ENCODE measurements around the gene SHISA9.

SHISA9 gene

DNA sequence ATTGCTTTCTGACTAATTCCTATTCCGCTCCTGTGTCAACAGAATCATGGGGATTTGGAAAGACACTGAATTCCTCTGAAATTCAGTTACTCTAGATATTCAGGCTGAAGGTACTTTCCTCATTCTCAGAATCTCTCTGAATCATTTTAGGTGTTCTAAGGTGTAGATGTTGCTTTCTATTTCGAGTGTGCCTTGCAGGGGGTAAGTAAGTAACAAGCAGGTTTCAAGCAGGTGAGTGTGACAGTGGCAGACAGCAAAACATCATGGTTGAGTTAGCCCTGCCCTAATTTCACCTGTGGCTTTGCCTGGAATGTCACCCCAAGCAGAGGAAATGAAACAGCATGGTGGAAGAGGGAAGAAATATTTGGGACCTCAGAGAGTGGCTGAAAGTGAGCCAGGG, 75.1 kb downstream of the SHISA9 start:
- H3K4me3 ChIP-seq (ENCODE audit: control insufficient read depth, low read depth, low read length), result no peak overlapping the region
- TF ChIP-seq, protein P1, sequence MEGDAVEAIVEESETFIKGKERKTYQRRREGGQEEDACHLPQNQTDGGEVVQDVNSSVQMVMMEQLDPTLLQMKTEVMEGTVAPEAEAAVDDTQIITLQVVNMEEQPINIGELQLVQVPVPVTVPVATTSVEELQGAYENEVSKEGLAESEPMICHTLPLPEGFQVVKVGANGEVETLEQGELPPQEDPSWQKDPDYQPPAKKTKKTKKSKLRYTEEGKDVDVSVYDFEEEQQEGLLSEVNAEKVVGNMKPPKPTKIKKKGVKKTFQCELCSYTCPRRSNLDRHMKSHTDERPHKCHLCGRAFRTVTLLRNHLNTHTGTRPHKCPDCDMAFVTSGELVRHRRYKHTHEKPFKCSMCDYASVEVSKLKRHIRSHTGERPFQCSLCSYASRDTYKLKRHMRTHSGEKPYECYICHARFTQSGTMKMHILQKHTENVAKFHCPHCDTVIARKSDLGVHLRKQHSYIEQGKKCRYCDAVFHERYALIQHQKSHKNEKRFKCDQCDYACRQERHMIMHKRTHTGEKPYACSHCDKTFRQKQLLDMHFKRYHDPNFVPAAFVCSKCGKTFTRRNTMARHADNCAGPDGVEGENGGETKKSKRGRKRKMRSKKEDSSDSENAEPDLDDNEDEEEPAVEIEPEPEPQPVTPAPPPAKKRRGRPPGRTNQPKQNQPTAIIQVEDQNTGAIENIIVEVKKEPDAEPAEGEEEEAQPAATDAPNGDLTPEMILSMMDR (IDR thresholded peaks at IDR 0.05; ENCODE audit: control insufficient read depth, insufficient read depth, low read depth, low read length, missing control alignments), result no peak
- DNase-seq (ENCODE audit: low read depth), result no peak

DNA sequence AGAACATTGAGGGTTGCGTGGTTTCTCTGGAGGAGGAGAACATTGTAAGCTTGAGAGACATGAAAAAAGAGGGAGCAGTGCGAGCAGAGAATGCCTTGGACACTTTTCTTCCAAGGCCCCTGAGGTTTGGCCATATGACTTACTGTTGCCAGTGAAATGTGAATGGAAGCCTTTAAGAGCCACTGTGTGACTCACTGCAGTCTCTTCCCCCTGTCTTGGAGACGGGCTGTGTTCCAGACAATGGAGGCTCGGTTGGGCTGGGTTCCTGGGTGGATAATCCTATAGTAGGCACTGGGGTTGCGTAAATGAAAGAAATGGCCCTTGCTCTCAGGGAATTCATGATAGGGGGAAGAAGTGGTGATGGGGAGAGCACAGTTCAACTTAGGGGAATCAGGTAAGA, 75.5 kb downstream of the SHISA9 start:
- DNase-seq (ENCODE audit: low read depth), result no peak
- TF ChIP-seq, protein P1 (IDR thresholded peaks at IDR 0.05; ENCODE audit: control insufficient read depth, insufficient read depth, low read depth, low read length, missing control alignments), result no peak
- no peak overlapping the region for H3K4me3 ChIP-seq (ENCODE audit: control insufficient read depth, low read depth, low read length)

DNA sequence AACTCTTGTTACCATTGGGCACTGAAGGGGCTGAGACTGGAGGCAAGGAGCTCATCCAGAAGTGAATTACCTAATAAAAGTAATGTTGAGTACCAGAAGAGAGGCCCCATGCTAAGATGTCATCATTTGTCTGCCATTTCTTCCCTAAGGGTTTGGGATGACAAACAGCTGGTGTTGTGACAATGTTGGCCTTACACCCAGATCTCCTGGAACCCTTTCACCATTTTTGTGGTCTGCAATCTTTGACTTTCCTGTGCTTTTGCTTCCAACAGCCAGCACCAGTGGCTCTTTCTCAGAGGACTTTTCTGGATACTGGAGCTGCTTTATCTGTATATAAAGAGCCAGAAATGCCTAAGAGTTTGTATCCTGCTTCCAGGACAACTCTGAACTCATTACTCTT, 84.1 kb downstream of the SHISA9 start:
- TF ChIP-seq, protein P1 (IDR thresholded peaks at IDR 0.05; ENCODE audit: control insufficient read depth, insufficient read depth, low read depth, low read length, missing control alignments), result no peak
- DNase-seq (ENCODE audit: low read depth), result no peak
- H3K4me3 ChIP-seq (ENCODE audit: control insufficient read depth, low read depth, low read length), result no peak overlapping the region

DNA sequence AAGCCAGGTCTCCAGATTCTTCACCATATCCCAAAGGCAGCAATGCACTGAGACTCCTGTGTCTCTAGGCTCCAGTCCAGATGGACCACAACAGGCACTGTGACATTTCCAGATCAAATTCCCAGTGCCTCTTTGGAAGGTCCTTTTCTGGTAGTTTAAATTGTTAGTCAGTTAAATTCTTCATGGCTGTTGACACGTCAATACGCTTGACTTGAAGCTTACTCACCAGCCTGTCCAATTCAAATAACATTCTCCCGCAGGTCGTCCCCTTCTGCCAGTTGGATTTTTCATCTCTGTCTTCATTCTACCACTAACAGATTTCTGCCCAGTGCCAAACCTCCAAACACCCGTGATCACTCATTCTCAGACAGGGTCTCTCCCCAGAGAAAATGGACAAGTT, 86.7 kb downstream of the SHISA9 start:
- DNase-seq (ENCODE audit: low read depth), result no peak
- no peak overlapping the region for H3K4me3 ChIP-seq (ENCODE audit: control insufficient read depth, low read depth, low read length)
- TF ChIP-seq, protein P1 (IDR thresholded peaks at IDR 0.05; ENCODE audit: control insufficient read depth, insufficient read depth, low read depth, low read length, missing control alignments), result no peak

DNA sequence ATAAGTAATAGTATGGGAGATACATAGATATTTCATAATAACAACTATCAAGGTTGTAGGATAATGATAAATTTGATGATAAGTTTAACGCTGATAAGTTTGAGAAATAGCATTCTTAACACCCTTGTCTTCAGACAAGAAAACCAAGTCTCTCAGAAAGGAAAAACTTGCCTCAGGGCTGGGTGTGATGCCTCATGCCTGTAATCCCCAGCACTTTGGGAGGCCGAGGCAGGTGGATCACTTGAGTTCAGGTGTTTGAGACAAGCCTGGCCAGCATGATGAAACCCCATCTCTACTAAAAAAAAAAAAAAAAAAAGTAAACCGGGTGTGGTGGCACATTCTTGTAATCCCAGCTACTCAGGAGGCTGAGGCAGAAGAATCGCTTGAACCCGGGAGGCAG, 90.7 kb downstream of the SHISA9 start:
- H3K4me3 ChIP-seq (ENCODE audit: control insufficient read depth, low read depth, low read length), result no peak overlapping the region
- no peak for DNase-seq (ENCODE audit: low read depth)
- TF ChIP-seq, protein P1 (IDR thresholded peaks at IDR 0.05; ENCODE audit: control insufficient read depth, insufficient read depth, low read depth, low read length, missing control alignments), result no peak

DNA sequence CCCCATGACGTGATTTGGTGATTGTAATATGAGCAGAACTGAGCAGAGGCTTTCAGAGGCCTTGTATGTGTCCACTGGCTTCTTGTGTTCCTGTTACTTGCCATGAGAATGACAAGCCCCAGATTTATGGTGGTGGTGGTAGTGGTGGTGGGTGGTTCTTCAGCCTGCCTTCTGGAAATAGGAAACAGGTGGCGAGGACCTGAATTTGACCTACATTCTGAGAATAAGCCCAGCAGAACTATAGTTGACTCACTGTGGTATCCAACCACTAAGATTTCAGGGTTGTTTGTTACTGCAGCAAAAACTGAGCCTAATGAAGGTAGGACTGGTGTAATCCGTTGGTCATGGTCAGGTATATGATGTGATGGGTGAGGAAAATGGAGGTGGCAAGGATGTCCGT, 93.0 kb downstream of the SHISA9 start:
- no peak overlapping the region for H3K4me3 ChIP-seq (ENCODE audit: control insufficient read depth, low read depth, low read length)
- DNase-seq (ENCODE audit: low read depth), result no peak
- TF ChIP-seq, protein P1 (IDR thresholded peaks at IDR 0.05; ENCODE audit: control insufficient read depth, insufficient read depth, low read depth, low read length, missing control alignments), result no peak

All from AG09309 (cell line).